ENCODE results near the gene CDIP1. TPM values are rescaled to one million over a fixed set of nuclear protein-coding genes. Genes with fewer than 3 reads are reported as not detected.
"Not testable (repeated sequence)": the region's sequence is repeated elsewhere in the genome, so short reads cannot be mapped to it uniquely, and the experiment has no call there.

Gene CDIP1
- total and polyA plus RNA-seq, 9 of the 15 experiments (the other 6 are each of a cell fraction or from before 2014, with no cell fraction given), result 0.29 TPM; not detected in 8

DNA sequence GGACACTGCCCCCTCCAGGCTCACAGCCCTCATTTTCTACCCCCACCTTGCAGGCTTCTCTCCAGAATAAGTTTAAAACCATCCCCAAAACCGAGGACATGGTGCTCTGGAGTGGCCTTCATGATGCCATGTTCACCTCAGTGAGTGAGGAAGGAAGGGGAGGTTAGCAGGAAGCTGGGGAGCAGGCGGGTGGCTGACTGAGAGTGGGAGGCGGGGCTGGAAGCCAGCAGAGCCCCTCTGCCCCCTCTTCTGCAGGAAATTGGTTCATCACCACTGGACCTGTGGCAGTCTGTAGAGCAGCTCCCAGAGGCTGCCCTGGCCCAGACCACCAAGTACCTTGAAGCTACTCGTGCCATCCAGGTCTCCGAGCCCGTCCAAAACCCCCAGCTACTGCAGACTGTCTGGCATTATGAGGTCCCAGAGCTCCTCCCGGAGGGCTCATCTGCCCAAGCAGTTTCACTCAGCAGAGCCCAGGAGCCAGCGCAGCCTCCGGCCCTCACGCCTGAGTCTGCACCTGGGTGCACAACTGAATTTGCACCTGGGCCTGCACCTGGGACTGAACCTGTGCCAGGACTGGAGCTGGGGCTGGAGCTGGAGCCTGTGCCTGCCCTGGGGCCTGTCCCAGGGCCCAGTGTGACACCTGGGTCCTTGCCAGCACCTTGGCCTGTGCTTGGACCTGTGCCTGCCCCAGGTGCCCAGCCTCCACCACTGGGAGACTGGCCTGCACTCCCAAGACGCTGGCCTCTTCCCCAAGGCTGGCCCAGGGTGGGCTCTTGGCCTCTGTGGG is 36.5 kb upstream of the CDIP1 start:
- peak; percentile 49 for ATAC-seq

DNA sequence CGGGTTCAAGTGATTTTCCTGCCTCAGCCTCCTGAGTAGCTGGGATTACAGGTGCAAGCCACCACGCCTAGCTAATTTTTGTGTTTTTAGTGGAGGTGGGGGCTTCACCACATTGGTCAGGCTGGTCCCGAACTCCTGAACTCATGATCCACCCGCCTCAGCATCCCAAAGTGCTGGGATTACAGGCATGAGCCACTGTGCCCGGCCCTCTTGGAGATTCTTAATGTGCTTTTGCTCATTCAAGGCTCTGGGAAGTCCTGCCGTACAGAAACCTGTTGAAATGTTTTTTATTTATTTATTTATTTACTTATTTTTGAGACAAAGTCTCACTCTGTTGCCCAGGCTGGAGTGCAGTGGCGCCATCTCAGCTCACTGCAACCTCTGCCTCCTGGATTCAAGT is 35.4 kb upstream of the CDIP1 start:
- intact Hi-C loops (cut with micrococcal nuclease); ATAC-seq: not testable (repeated sequence)

More for the DNA sequence above, 36.5 kb upstream of the CDIP1 start:
- Histone ChIP-seq H3K9ac (ENCODE audit: insufficient read depth in 1 of 2, low read depth in 2 of 2, low read length in 2 of 2) (no peak overlapping the region), H3K27me3 (ENCODE audit: control insufficient read depth in 2 of 2, insufficient read depth in 2 of 2, low read length in 2 of 2) (peaks cover 19 to 61% of the 10 kb centered on the region in 2 experiments; a peak in 4 of 5 replicates), H4K20me1 (replicated peaks; ENCODE audit: control insufficient read depth, insufficient read depth, low read length) (no peaks in the 10 kb centered on the region), H3K4me3 (no peak overlapping the region), H3K36me3 (ENCODE audit: control insufficient read depth, insufficient read depth, low read length) (no peaks in the 10 kb centered on the region), H3K9me3 (replicated peaks; ENCODE audit: control insufficient read depth, insufficient read depth, low read depth, low read length) (no peaks in the 10 kb centered on the region), H2AFZ (ENCODE audit: low read depth, low read length) (no peak overlapping the region), H3K9me1 (ENCODE audit: control insufficient read depth, insufficient read depth, low read length) (no peaks in the 10 kb centered on the region), H3K4me2 (ENCODE audit: insufficient read depth, low read length) (no peak overlapping the region), H3K27ac (ENCODE audit: extremely low read depth, low read depth, low read length) (no peak overlapping the region), H3K4me1 (replicated peaks in 1 of 2; ENCODE audit: control insufficient read depth in 2 of 2, insufficient read depth in 2 of 2, low read length in 2 of 2) (peaks cover 0 to 3% of the 10 kb centered on the region in 2 experiments; a peak in 1 of 5 replicates), H3K79me2 (ENCODE audit: control insufficient read depth, insufficient read depth, low read length) (no peaks in the 10 kb centered on the region)
- DNase-seq (ENCODE audit: extremely low read depth in 1 of 4, low spot score in 3 of 4) (peak in 2 of 4 experiments; percentile 20 to 31), FAIRE-seq (no peak)
- in situ Hi-C loops (cut with MboI), result no loop called here
- WGBS (ENCODE audit: insufficient coverage, low coverage, missing lambda C conversion rate), result 5% methylated on average over 8 of the region's 11 CpGs
- POLR2A ChIA-PET, result interaction anchor here (0.7 to 0.9 kb wide), 2 partner anchors 10 to 63 kb away, joined by 3 read pairs; no protein-coding TSS in a partner anchor
- BruUV-seq (replicated peaks), result no TSS peak
- intact Hi-C loops (cut with micrococcal nuclease), result no loop called here
- TF ChIP-seq, protein P1, sequence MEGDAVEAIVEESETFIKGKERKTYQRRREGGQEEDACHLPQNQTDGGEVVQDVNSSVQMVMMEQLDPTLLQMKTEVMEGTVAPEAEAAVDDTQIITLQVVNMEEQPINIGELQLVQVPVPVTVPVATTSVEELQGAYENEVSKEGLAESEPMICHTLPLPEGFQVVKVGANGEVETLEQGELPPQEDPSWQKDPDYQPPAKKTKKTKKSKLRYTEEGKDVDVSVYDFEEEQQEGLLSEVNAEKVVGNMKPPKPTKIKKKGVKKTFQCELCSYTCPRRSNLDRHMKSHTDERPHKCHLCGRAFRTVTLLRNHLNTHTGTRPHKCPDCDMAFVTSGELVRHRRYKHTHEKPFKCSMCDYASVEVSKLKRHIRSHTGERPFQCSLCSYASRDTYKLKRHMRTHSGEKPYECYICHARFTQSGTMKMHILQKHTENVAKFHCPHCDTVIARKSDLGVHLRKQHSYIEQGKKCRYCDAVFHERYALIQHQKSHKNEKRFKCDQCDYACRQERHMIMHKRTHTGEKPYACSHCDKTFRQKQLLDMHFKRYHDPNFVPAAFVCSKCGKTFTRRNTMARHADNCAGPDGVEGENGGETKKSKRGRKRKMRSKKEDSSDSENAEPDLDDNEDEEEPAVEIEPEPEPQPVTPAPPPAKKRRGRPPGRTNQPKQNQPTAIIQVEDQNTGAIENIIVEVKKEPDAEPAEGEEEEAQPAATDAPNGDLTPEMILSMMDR (IDR thresholded peaks at IDR 0.05 in 2 of 3, conservative IDR thresholded peaks at IDR 0.05 in 1 of 3; ENCODE audit: insufficient read depth in 2 of 3, low read depth in 1 of 3, low read length in 3 of 3), result peak in 2 of 3 experiments; percentile 2 to 23; a peak in 1 of 6 replicates
- no peak for TF ChIP-seq KDM2B (CRISPR knock-in tag; IDR thresholded peaks at IDR 0.05)
- CTCF ChIA-PET (ENCODE audit: low intra/inter-chr PET ratio), result no interaction called here

More for the DNA sequence above, 35.4 kb upstream of the CDIP1 start:
- DNase-seq (ENCODE audit: extremely low read depth in 1 of 4, low spot score in 3 of 4); H3K36me3 ChIP-seq (ENCODE audit: control insufficient read depth, insufficient read depth, low read length); H3K9me1 ChIP-seq (ENCODE audit: control insufficient read depth, insufficient read depth, low read length); H3K4me2 ChIP-seq (ENCODE audit: insufficient read depth, low read length); H3K4me3 ChIP-seq; H3K9me3 ChIP-seq (replicated peaks; ENCODE audit: control insufficient read depth, insufficient read depth, low read depth, low read length); H3K4me1 ChIP-seq (replicated peaks in 1 of 2; ENCODE audit: control insufficient read depth in 2 of 2, insufficient read depth in 2 of 2, low read length in 2 of 2); in situ Hi-C loops (cut with MboI); CTCF ChIA-PET (ENCODE audit: low intra/inter-chr PET ratio); FAIRE-seq; H2AFZ ChIP-seq (ENCODE audit: low read depth, low read length); H3K9ac ChIP-seq (ENCODE audit: insufficient read depth in 1 of 2, low read depth in 2 of 2, low read length in 2 of 2); H4K20me1 ChIP-seq (replicated peaks; ENCODE audit: control insufficient read depth, insufficient read depth, low read length); H3K27ac ChIP-seq (ENCODE audit: extremely low read depth, low read depth, low read length); BruUV-seq (replicated peaks); H3K79me2 ChIP-seq (ENCODE audit: control insufficient read depth, insufficient read depth, low read length): not testable (repeated sequence)
- peaks cover 17 to 54% of the 10 kb centered on the region in 2 experiments for H3K27me3 ChIP-seq (ENCODE audit: control insufficient read depth in 2 of 2, insufficient read depth in 2 of 2, low read length in 2 of 2)
- WGBS (ENCODE audit: insufficient coverage, low coverage, missing lambda C conversion rate), result 14% methylated on average over 6 of the region's 7 CpGs
- POLR2A ChIA-PET, result interaction anchor here (0.6 to 1.4 kb wide), 3 partner anchors 8 to 71 kb away, joined by 3 to 4 read pairs (median 3); no protein-coding TSS in a partner anchor
